ENCODE data around the gene GRID1. TPM values are rescaled to one million over a fixed set of nuclear protein-coding genes. Genes with fewer than 3 reads are reported as not detected.

Gene GRID1
- total and polyA plus RNA-seq, 2 experiments from 2014 or later, result not detected

DNA sequence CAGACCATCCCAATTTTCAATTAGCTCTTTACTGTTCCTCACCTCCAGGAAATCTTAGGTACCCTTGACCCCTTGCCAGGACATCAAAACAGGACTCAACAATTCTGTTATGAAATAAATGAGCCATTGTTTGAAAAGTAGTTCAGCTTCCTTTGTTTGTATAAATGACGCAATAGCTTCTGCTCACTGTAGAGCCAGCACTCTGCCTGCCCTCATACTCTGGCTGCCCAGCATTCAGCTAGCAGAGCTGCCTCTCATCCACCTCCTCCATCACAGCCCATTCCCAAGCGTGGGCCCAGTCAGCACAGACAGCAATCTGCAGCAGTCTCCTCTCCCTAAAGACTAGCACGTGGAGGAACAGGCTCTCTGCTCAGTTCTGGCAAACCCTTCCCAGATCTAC, 478.6 kb downstream of the GRID1 start:
- Histone ChIP-seq H3K4me2 (ENCODE audit: unreplicated experiment) (no peak overlapping the region), H3K9me2 (ENCODE audit: insufficient read depth) (no peaks in the 10 kb centered on the region), H3K4me3 (no peak overlapping the region), H3F3A (ENCODE audit: insufficient read depth) (no peaks in the 10 kb centered on the region), H3K9ac (no peak overlapping the region), H3K9me3 (ENCODE audit: low read depth) (no peaks in the 10 kb centered on the region), H2AFZ (no peak overlapping the region), H3K36me3 (ENCODE audit: low read depth) (no peaks in the 10 kb centered on the region), H3K27ac (no peak overlapping the region), H4K20me1 (ENCODE audit: insufficient read depth) (no peaks in the 10 kb centered on the region), H3K4me1 (ENCODE audit: insufficient read depth) (no peaks in the 10 kb centered on the region), H3K27me3 (replicated peaks; ENCODE audit: insufficient read depth) (no peaks in the 10 kb centered on the region), H3K79me2 (ENCODE audit: insufficient read depth) (no peaks in the 10 kb centered on the region)
- no peak for TF ChIP-seq EZH2 (IDR thresholded peaks at IDR 0.05; ENCODE audit: insufficient read depth, poor library complexity, severe bottlenecking)
- no peak for TF ChIP-seq EZH2phosphoT487 (IDR thresholded peaks at IDR 0.05; ENCODE audit: insufficient read depth, low read depth)
- in situ Hi-C loops (cut with MboI), result no loop called here
- DNase-seq, result no peak
- WGBS, 2 experiments (ENCODE audit: low coverage in 1 of 2, low lambda C conversion rate in 2 of 2, missing lambda C conversion rate in 2 of 2), result 2 to 4% methylated on average over 3 of the region's 3 CpGs

DNA sequence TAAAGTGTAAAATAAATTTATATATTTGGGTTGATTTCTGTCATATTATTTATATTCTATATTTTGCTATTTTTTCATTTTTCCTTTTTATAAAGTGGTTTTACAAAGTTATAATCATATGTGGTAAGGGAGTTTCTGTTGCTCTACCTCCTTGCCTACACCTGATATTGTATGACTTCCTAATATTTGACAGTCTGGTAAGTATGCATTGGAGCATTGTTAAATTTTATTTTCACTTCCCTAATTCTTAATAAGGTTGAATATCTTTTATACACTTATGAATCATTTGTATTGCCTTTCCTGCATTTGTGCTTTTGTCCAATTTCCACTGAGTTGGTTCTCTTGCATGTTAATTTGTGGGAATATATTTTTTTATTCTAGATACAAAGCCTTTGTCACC, 492.4 kb downstream of the GRID1 start:
- H2AFZ ChIP-seq, result no peak overlapping the region
- no peak for TF ChIP-seq EZH2phosphoT487 (IDR thresholded peaks at IDR 0.05; ENCODE audit: insufficient read depth, low read depth)
- no peak for TF ChIP-seq EZH2 (IDR thresholded peaks at IDR 0.05; ENCODE audit: insufficient read depth, poor library complexity, severe bottlenecking)
- H3K27me3 ChIP-seq (replicated peaks; ENCODE audit: insufficient read depth), result no peaks in the 10 kb centered on the region
- in situ Hi-C loops (cut with MboI), result no loop called here
- no peaks in the 10 kb centered on the region for H3K36me3 ChIP-seq (ENCODE audit: low read depth)
- H3K27ac ChIP-seq, result no peak overlapping the region
- H3K4me1 ChIP-seq (ENCODE audit: insufficient read depth), result no peaks in the 10 kb centered on the region
- DNase-seq, result no peak
- no peaks in the 10 kb centered on the region for H3K9me3 ChIP-seq (ENCODE audit: low read depth)
- H3K9ac ChIP-seq, result no peak overlapping the region
- H3K9me2 ChIP-seq (ENCODE audit: insufficient read depth), result no peaks in the 10 kb centered on the region
- no peak overlapping the region for H3K4me2 ChIP-seq (ENCODE audit: unreplicated experiment)
- no peaks in the 10 kb centered on the region for H3K79me2 ChIP-seq (ENCODE audit: insufficient read depth)
- H4K20me1 ChIP-seq (ENCODE audit: insufficient read depth), result no peaks in the 10 kb centered on the region
- no peaks in the 10 kb centered on the region for H3F3A ChIP-seq (ENCODE audit: insufficient read depth)
- no peak overlapping the region for H3K4me3 ChIP-seq

- no peaks in the 10 kb centered on the region for H3K79me2 ChIP-seq (ENCODE audit: insufficient read depth)
- H3K27ac ChIP-seq, result no peak overlapping the region
- H3K27me3 ChIP-seq (replicated peaks; ENCODE audit: insufficient read depth), result no peaks in the 10 kb centered on the region
- H3K9me2 ChIP-seq (ENCODE audit: insufficient read depth), result no peaks in the 10 kb centered on the region
- H3K4me1 ChIP-seq (ENCODE audit: insufficient read depth), result no peaks in the 10 kb centered on the region
- 10 to 28% methylated on average over 3 of the region's 3 CpGs for WGBS, 2 experiments (ENCODE audit: low coverage in 1 of 2, low lambda C conversion rate in 2 of 2, missing lambda C conversion rate in 2 of 2)
- no peak overlapping the region for H3K9ac ChIP-seq
- H3K4me2 ChIP-seq (ENCODE audit: unreplicated experiment), result no peak overlapping the region
- H2AFZ ChIP-seq, result no peak overlapping the region
- no peak for DNase-seq
- no peak overlapping the region for H3K4me3 ChIP-seq
- H3K36me3 ChIP-seq (ENCODE audit: low read depth), result no peaks in the 10 kb centered on the region
- H3K9me3 ChIP-seq (ENCODE audit: low read depth), result no peaks in the 10 kb centered on the region
- no peaks in the 10 kb centered on the region for H3F3A ChIP-seq (ENCODE audit: insufficient read depth)
- no peaks in the 10 kb centered on the region for H4K20me1 ChIP-seq (ENCODE audit: insufficient read depth)
- TF ChIP-seq EZH2 (IDR thresholded peaks at IDR 0.05; ENCODE audit: insufficient read depth, poor library complexity, severe bottlenecking), result no peak
- no peak for TF ChIP-seq EZH2phosphoT487 (IDR thresholded peaks at IDR 0.05; ENCODE audit: insufficient read depth, low read depth)
- in situ Hi-C loops (cut with MboI), result no loop called here
Measured at GRCh38 chr10:85873063-85873462, 493.5 kb downstream of the GRID1 start.

DNA sequence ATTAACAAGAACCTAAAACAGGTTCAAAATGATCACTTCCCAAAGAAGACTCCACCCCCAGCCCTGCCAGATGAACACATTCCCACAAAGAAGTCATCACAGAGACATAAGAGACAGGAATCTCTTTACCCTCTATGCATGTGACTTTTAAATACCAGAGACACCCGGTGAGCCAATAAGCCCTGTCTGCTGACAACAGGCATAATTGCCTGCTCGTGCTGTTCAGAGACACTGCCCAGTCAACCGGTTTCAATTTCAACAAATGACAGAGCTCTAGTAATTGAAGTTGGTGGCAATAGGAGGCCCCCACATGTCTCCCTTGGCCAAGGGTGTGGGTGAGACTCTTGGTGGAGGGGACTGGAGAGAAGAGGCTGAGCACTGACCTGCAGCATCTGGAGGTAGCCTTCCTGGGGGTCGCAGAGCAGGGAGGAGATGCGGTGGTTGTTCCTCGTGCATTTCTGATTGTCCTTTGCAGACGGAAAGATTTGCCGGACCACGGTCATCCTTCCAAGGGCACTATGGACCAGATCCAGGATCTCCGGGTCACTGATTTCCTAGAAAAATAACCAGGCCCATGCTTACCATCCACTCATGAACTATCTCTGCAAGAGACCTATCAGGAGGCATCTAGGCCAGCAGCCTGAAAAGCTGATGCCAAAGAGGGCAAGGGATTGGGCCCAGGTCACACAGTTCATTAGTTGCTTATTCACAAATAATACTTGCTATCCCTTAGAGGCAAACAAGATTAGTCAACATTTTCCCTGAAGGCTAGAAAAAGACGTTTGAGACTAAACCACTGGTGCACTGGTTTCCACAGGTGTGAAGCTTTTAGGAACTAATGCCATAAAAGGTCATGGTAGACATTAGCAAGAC, 497.7 kb downstream of the GRID1 start:
- no peak overlapping the region for H3K9ac ChIP-seq
- in situ Hi-C loops (cut with MboI), result no loop called here
- no peaks in the 10 kb centered on the region for H3K9me2 ChIP-seq (ENCODE audit: insufficient read depth)
- no peaks in the 10 kb centered on the region for H3K27me3 ChIP-seq (replicated peaks; ENCODE audit: insufficient read depth)
- H3K27ac ChIP-seq, result no peak overlapping the region
- no peaks in the 10 kb centered on the region for H4K20me1 ChIP-seq (ENCODE audit: insufficient read depth)
- no peaks in the 10 kb centered on the region for H3K36me3 ChIP-seq (ENCODE audit: low read depth)
- no peak overlapping the region for H2AFZ ChIP-seq
- TF ChIP-seq EZH2 (IDR thresholded peaks at IDR 0.05; ENCODE audit: insufficient read depth, poor library complexity, severe bottlenecking), result no peak
- no peak for TF ChIP-seq EZH2phosphoT487 (IDR thresholded peaks at IDR 0.05; ENCODE audit: insufficient read depth, low read depth)
- H3F3A ChIP-seq (ENCODE audit: insufficient read depth), result no peaks in the 10 kb centered on the region
- no peak overlapping the region for H3K4me3 ChIP-seq
- no peaks in the 10 kb centered on the region for H3K79me2 ChIP-seq (ENCODE audit: insufficient read depth)
- no peaks in the 10 kb centered on the region for H3K9me3 ChIP-seq (ENCODE audit: low read depth)
- DNase-seq, result no peak
- no peak overlapping the region for H3K4me2 ChIP-seq (ENCODE audit: unreplicated experiment)
- no peaks in the 10 kb centered on the region for H3K4me1 ChIP-seq (ENCODE audit: insufficient read depth)
- WGBS, 2 experiments (ENCODE audit: low coverage in 1 of 2, low lambda C conversion rate in 2 of 2, missing lambda C conversion rate in 2 of 2), result 37 to 42% methylated on average over 11 of the region's 11 CpGs
